HG02623 (cell line): ENCODE results near the gene SNX9.
"Not testable (repeated sequence)": the region's sequence is repeated elsewhere in the genome, so short reads cannot be mapped to it uniquely, and the experiment has no call there.

Experiments
- ATAC-seq: cut with Tn5 transposase; IDR thresholded peaks from one replicate; pipeline ENCODE4 v1.9.1; 2021; ENCODE audit warnings: moderate library complexity; ENCODE audit not compliant: unreplicated experiment

The SNX9 gene

DNA sequence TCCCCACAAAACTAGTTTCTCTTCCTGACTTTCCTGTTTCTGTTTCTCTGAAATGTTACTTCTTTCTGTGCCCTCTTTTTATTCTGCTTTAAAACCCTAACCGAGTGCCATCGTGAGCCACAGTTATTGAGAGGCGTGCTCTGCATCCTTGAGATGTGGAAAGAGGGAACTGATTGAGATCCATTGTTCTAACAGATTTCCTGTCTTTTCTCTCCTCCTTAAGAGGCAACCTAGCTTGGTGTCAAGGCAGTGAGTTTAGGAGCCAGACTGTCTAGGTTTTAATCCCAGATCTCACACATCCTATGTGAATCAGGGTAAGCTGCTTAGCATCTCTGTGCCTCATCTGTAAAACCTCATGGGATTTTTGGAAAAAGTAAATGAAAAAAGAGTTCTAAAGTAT lies 57.5 kb downstream of the SNX9 start:
- no peak for ATAC-seq

- no peak for ATAC-seq
These were observed 58.3 kb downstream of the SNX9 start for GRCh38 chr6:157881342-157881741.

DNA sequence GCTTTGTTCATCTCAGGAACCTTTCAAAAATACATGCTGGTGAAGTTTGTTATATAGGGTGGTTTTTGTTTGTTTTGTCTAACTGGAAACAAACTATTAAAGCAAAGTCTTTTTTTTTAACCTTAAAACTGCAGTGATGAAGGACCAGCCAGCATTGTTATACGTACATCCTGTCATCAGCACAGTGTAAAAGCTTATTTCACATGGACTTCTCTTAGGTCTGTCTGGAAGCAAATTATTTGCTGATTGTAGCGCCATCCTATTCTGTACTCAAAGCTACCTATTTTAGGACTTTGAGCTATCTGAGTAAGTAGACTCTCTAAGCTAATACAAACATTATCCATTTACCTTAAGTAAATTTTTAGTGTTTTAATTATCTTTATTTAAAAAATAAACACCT lies 61.7 kb downstream of the SNX9 start:
- no peak for ATAC-seq

- ATAC-seq = no peak
These were observed 62.3 kb downstream of the SNX9 start for GRCh38 chr6:157885211-157885788.

GRCh38 chr6:157885876-157886275 lies 62.8 kb downstream of the SNX9 start:
- ATAC-seq = no peak

- no peak for ATAC-seq
These were observed 64.8 kb downstream of the SNX9 start for GRCh38 chr6:157887892-157888291.

- no peak for ATAC-seq
These were observed 68.7 kb downstream of the SNX9 start for GRCh38 chr6:157891544-157892362.

DNA sequence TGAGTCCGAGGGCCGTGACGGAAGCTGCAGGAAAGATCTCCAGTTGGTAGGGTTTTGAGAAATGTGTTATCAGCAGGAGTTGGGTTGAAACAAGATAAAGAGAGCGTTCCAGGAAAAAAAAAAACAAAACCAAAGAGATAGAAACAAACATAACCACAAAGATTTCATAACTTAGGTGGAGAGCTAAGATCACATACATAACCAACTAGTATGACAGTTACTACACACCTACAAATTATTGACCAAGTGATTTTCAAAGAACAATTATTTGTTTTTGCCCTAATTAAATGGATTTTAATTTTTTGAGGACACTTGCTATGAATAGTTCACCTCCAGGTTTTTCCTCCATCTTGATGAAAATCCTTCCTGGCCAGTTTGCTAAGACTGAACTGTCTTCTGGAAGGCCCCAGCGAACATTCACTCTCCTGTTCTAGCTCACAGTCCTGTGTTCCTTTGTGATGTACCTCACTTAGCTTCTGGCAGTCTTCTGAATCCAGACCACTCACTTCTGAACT lies 69.4 kb downstream of the SNX9 start:
- no peak for ATAC-seq

DNA sequence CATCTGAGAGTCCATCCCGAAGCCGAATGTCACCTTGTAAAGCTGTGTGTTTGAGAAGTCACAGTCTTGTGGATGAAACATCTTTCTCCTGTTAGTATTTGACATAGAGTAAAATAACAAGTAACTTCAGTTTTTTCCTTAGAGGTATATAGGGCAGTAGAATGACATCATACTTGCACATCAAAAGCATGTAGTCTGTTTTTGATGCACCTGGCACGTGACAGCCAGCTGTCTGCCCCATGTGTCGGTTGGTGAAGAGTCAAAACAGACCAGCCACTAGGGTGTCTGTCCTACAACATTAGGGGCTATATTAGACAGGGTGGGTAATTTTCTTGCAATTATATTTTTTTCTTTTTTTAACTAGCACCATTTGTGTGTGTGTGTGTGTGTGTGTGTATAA lies 70.2 kb downstream of the SNX9 start:
- no peak for ATAC-seq

GRCh38 chr6:157895585-157895984 lies 72.5 kb downstream of the SNX9 start:
- no peak for ATAC-seq

DNA sequence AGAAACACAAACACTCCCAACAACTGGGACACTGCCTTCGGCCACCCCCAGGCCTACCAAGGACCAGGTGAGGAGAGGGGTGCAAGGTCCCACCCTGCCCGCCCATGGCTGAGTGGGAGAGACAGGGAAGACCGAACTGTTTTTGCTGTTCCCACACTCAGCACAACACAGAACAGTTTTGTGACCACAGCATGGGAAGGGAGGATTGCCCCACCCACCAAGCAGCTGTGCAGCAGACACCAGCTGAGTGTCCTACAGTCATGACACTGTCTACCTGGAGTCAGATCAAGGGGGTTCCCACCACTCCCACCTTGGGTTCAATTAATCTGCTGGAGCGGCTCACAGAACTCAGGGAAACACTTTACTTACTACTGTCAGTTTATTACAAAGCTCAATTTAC lies 73.9 kb downstream of the SNX9 start:
- ATAC-seq = no peak

GRCh38 chr6:157898169-157898568 lies 75.1 kb downstream of the SNX9 start:
- no peak for ATAC-seq

- no peak for ATAC-seq
These were observed 75.6 kb downstream of the SNX9 start for GRCh38 chr6:157898640-157899039.

GRCh38 chr6:157900262-157900661 lies 77.2 kb downstream of the SNX9 start:
- not testable (repeated sequence) for ATAC-seq

GRCh38 chr6:157900751-157901150 lies 77.7 kb downstream of the SNX9 start:
- ATAC-seq = not testable (repeated sequence)

- ATAC-seq = no peak
These were observed 82.0 kb downstream of the SNX9 start for GRCh38 chr6:157904999-157905398.

GRCh38 chr6:157905590-157906342 lies 82.7 kb downstream of the SNX9 start:
- no peak for ATAC-seq

- no peak for ATAC-seq
These were observed 83.6 kb downstream of the SNX9 start for GRCh38 chr6:157906537-157907061.

DNA sequence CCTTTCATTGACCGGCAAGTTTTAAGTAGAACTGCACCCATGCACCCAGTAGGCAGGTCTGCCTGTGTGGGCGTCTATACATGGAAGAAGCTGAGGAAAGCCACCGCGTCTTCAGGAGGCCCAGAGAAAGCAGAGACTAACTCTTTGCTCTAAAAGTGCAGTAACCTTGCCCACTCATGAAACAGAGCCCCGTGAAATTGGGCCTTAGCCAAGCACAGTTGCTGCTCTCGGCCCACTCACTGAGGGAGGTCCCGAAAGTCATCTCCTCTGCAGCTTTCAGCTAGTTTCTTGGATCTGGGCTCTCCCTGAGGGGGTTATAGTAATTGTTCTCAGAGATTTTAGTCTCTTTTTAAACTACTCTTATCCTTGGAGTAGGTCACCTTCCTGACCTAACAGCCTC lies 84.6 kb downstream of the SNX9 start:
- no peak for ATAC-seq

DNA sequence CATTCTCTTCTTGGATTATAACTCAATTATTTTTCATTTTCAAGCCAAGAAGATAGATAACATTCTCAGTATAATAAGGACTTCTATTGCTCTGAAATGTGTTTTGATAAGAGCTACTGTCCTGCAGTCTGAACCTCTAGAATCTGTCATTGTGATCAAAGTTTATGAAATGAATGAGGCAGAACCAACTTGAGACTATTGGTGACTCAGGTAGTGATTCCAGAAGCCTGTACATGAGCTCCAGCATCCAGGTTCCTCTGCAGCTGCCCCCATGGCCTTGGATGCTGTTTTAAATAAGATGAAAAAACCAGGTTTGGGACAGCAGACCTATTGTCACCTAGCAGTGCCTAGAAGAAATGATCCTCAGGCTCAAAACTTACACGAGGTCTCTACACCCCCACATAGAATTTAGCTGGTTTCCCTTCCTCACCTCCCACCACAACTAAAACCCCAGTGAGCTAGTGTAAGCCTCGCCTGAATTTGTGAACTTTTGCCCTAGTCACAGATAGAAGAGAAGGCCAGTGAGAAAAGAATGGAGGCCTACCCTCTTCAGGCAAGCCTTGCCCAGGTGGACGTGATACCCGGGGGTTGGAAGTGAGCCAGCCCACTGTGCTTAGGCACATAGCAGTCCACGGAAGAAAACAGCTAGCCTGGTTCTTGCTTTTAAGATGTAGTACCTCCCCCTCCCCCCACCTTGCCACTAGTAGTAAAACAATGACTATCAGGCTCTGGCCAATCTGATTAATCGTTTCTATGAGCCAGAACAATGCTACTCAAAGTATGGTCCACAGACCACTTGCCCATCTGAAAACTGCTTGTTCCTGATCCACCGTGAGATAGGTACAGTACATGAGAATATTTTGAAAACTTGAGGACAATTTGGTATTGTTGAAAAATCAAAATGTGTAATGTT lies 85.6 kb downstream of the SNX9 start:
- peak; percentile 83 for ATAC-seq
